ENCODE results near the gene EYS. TPM values are rescaled to one million over a fixed set of nuclear protein-coding genes. Genes with fewer than 3 reads are reported as not detected.

The EYS gene
- total RNA-seq, 4 donors from 2014 or later = under 0.01 TPM; not detected in 3

- Histone ChIP-seq H3K27ac (replicated peaks in 1 of 4) (no peak overlapping the region), H3K27me3 (no peaks in the 10 kb centered on the region), H3K36me3 (no peaks in the 10 kb centered on the region), H3K4me1 (no peaks in the 10 kb centered on the region), H3K4me3 (no peak overlapping the region), H3K9me3 (no peaks in the 10 kb centered on the region)
- TF ChIP-seq, protein P1, sequence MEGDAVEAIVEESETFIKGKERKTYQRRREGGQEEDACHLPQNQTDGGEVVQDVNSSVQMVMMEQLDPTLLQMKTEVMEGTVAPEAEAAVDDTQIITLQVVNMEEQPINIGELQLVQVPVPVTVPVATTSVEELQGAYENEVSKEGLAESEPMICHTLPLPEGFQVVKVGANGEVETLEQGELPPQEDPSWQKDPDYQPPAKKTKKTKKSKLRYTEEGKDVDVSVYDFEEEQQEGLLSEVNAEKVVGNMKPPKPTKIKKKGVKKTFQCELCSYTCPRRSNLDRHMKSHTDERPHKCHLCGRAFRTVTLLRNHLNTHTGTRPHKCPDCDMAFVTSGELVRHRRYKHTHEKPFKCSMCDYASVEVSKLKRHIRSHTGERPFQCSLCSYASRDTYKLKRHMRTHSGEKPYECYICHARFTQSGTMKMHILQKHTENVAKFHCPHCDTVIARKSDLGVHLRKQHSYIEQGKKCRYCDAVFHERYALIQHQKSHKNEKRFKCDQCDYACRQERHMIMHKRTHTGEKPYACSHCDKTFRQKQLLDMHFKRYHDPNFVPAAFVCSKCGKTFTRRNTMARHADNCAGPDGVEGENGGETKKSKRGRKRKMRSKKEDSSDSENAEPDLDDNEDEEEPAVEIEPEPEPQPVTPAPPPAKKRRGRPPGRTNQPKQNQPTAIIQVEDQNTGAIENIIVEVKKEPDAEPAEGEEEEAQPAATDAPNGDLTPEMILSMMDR (IDR thresholded peaks at IDR 0.05) = no peak
- no peak for TF ChIP-seq POLR2A (IDR thresholded peaks at IDR 0.05; ENCODE audit: low read depth)
- TF ChIP-seq EP300 (IDR thresholded peaks at IDR 0.05) = no peak
- no peak for TF ChIP-seq POLR2AphosphoS5 (IDR thresholded peaks at IDR 0.05)
- DNase-seq (ENCODE audit: extremely low spot score) = no peak
- intact Hi-C loops (cut with DNase I) = no loop called here
- 68% methylated on average over 3 of the region's 3 CpGs for WGBS
These were observed 1844.4 kb downstream of the EYS start for GRCh38 chr6:63862486-63863198.

DNA sequence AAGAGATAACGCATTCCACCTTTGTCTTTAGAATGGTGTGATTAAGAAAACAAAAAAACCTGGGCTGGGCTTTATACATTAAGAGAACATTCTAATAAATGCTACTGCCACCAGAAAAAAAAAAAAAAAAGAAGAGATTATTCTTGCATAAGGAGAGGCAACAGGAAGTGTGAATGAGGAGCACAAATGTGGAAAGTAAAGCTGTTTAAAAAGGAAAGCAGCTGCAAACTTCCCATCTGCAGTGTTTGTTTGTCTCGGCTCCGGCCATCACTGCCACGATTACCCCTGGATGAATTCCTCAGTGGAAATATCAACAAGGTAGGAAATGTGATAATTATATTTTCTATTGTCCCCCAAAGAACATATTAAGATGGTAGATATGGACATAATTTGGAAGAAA, 1847.5 kb downstream of the EYS start:
- Histone ChIP-seq H3K9me3 (no peaks in the 10 kb centered on the region), H3K27me3 (no peaks in the 10 kb centered on the region), H3K36me3 (no peaks in the 10 kb centered on the region), H3K4me3 (no peak overlapping the region), H3K4me1 (no peaks in the 10 kb centered on the region), H3K27ac (replicated peaks in 1 of 4) (no peak overlapping the region)
- intact Hi-C loops (cut with DNase I) = no loop called here
- WGBS = 39% methylated on average over 4 of the region's 4 CpGs
- DNase-seq (ENCODE audit: extremely low spot score) = no peak
- TF ChIP-seq, protein P1 (IDR thresholded peaks at IDR 0.05) = no peak
- TF ChIP-seq EP300 (IDR thresholded peaks at IDR 0.05) (no peak), POLR2AphosphoS5 (IDR thresholded peaks at IDR 0.05) (no peak), POLR2A (IDR thresholded peaks at IDR 0.05; ENCODE audit: low read depth) (no peak)

GRCh38 chr6:63858691-63859090, 1848.3 kb downstream of the EYS start:
- no peaks in the 10 kb centered on the region for H3K36me3 ChIP-seq
- no peaks in the 10 kb centered on the region for H3K4me1 ChIP-seq
- TF ChIP-seq, protein P1 (IDR thresholded peaks at IDR 0.05) = no peak
- no peak for TF ChIP-seq EP300 (IDR thresholded peaks at IDR 0.05)
- no peak for TF ChIP-seq POLR2A (IDR thresholded peaks at IDR 0.05; ENCODE audit: low read depth)
- TF ChIP-seq POLR2AphosphoS5 (IDR thresholded peaks at IDR 0.05) = no peak
- H3K27me3 ChIP-seq = no peaks in the 10 kb centered on the region
- no peak for DNase-seq (ENCODE audit: extremely low spot score)
- WGBS = 61% methylated on average over 2 of the region's 2 CpGs
- no peaks in the 10 kb centered on the region for H3K9me3 ChIP-seq
- H3K4me3 ChIP-seq = no peak overlapping the region
- H3K27ac ChIP-seq (replicated peaks in 1 of 4) = no peak overlapping the region
- intact Hi-C loops (cut with DNase I) = no loop called here

- H3K4me3 ChIP-seq = no peak overlapping the region
- no peaks in the 10 kb centered on the region for H3K4me1 ChIP-seq
- H3K27ac ChIP-seq (replicated peaks in 1 of 4) = no peak overlapping the region
- no peaks in the 10 kb centered on the region for H3K9me3 ChIP-seq
- DNase-seq (ENCODE audit: extremely low spot score) = no peak
- H3K36me3 ChIP-seq = no peaks in the 10 kb centered on the region
- TF ChIP-seq POLR2AphosphoS5 (IDR thresholded peaks at IDR 0.05) = no peak
- TF ChIP-seq, protein P1 (IDR thresholded peaks at IDR 0.05) = no peak
- no peak for TF ChIP-seq EP300 (IDR thresholded peaks at IDR 0.05)
- no peak for TF ChIP-seq POLR2A (IDR thresholded peaks at IDR 0.05; ENCODE audit: low read depth)
- WGBS = 26% methylated on average over 1 of the region's 1 CpG
- intact Hi-C loops (cut with DNase I) = no loop called here
- H3K27me3 ChIP-seq = no peaks in the 10 kb centered on the region
These were observed 1850.8 kb downstream of the EYS start for GRCh38 chr6:63856271-63856670.

DNA sequence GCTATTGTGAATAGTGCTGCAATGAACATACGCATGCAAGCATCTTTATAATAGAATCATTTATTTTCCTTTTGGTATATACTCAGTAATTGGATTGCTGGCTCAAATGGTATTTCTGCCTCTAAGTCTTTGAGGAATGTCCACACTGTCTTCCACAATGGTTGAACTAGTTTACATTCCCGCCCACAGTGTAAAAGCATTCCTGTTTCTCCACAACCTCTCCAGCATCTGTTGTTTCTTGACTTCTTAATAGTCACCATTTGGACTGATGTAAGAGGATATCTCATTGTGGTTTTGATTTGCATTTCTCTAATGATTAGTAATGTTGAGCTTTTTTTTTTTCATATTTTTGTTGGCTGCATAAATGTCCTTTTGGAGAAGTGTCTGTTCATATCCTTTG, 1862.7 kb downstream of the EYS start:
- no peaks in the 10 kb centered on the region for H3K4me1 ChIP-seq
- DNase-seq (ENCODE audit: extremely low spot score) = no peak
- H3K4me3 ChIP-seq = no peak overlapping the region
- intact Hi-C loops (cut with DNase I) = no loop called here
- H3K36me3 ChIP-seq = no peaks in the 10 kb centered on the region
- H3K9me3 ChIP-seq = peaks cover 0 to 9% (median 2%) of the 10 kb centered on the region in 4 donors
- H3K27ac ChIP-seq (replicated peaks in 1 of 4) = no peak overlapping the region
- no peak for TF ChIP-seq POLR2AphosphoS5 (IDR thresholded peaks at IDR 0.05)
- no peak for TF ChIP-seq POLR2A (IDR thresholded peaks at IDR 0.05; ENCODE audit: low read depth)
- no peak for TF ChIP-seq EP300 (IDR thresholded peaks at IDR 0.05)
- no peaks in the 10 kb centered on the region for H3K27me3 ChIP-seq
- WGBS = 96% methylated on average over 2 of the region's 2 CpGs
